H1 (cell line): Measurements from ENCODE around the gene C19orf44. TPM values are rescaled to one million over a fixed set of nuclear protein-coding genes. Genes with fewer than 3 reads are reported as not detected.
"Not testable (repeated sequence)": the region's sequence is repeated elsewhere in the genome, so short reads cannot be mapped to it uniquely, and the experiment has no call there.

ENCODE experiments used
- CTCF ChIA-PET: fragments of 300-600 bp; sonication (Branson Sonifier 250); formaldehyde crosslinking; loops from one replicate; lab custom pipeline; 2021; ENCODE audit not compliant: partially characterized antibody; lab: Charles Lee
- POLR2A ChIA-PET: fragments of 300-600 bp; sonication (Branson Sonifier 250); formaldehyde crosslinking; loops from one replicate; lab custom pipeline; 2021; ENCODE audit warnings: inconsistent platforms; ENCODE audit not compliant: partially characterized antibody; lab: Charles Lee
- DNase-seq, 2 experiments: peaks; one replicate each; pipeline versions ENCODE4 v3.0.0 to v3.0.0-alpha.2; 2010 to 2022; ENCODE audit warnings: low spot score in 2 of 2, low read depth in 1 of 2, mixed read lengths in 1 of 2
- FAIRE-seq: peaks from 2 replicates; lab custom pipeline; 2011; peaks lifted over from hg19 to GRCh38; lab: Jason Lieb, UNC
- H2AFZ ChIP-seq: 2 replicates; pipeline ENCODE4 v1.8.1; 2012; ENCODE audit warnings: low read length, inconsistent platforms
- H2AK5ac ChIP-seq: 2 replicates; pipeline ENCODE4 v1.6.1; 2013; ENCODE audit warnings: low read depth, low read length
- H2BK120ac ChIP-seq: replicated peaks from 2 replicates; pipeline ENCODE3; 2013; ENCODE audit warnings: low read depth, low read length, inconsistent platforms
- H2BK12ac ChIP-seq: 2 replicates; pipeline ENCODE4 v1.6.1; 2013; ENCODE audit warnings: low read depth, low read length
- H2BK15ac ChIP-seq: 2 replicates; pipeline ENCODE4 v1.6.1; 2013; ENCODE audit warnings: low read length
- H2BK20ac ChIP-seq: 2 replicates; pipeline ENCODE4 v1.6.1; 2013; ENCODE audit warnings: low read length
- H2BK5ac ChIP-seq: 2 replicates; pipeline ENCODE4 v1.6.1; 2013; ENCODE audit warnings: low read depth, low read length
- H3K14ac ChIP-seq: 2 replicates; pipeline ENCODE4 v1.6.1; 2013; ENCODE audit warnings: inconsistent platforms; ENCODE audit not compliant: insufficient read length
- H3K18ac ChIP-seq: 2 replicates; pipeline ENCODE4 v1.6.1; 2013; ENCODE audit warnings: low read length; ENCODE audit errors: extremely low read depth
- H3K23ac ChIP-seq: 2 replicates; pipeline ENCODE4 v1.6.1; 2013; ENCODE audit warnings: inconsistent platforms; ENCODE audit not compliant: insufficient read length
- H3K23me2 ChIP-seq: 2 replicates; pipeline ENCODE4 v1.6.1; 2013; ENCODE audit warnings: low read depth, low read length
- H3K27ac ChIP-seq: 2 replicates; pipeline ENCODE4 v1.6.1; 2011; ENCODE audit warnings: low read depth, low read length, inconsistent platforms
- H3K27me3 ChIP-seq, 4 experiments: replicated peaks in 1 of 4; 1 replicate in 1 of 4; 2 replicates in 3 of 4; pipeline versions ENCODE4 v1.6.1 to v1.8.1; 2011 to 2013; ENCODE audit warnings: low read length in 3 of 4, mild to moderate bottlenecking in 3 of 4, inconsistent platforms in 2 of 4, mixed read lengths in 2 of 4, moderate library complexity in 1 of 4; ENCODE audit not compliant: control insufficient read depth in 3 of 4, insufficient read depth in 3 of 4; ENCODE audit errors: extremely low read depth in 1 of 4
- H3K36me3 ChIP-seq, 4 experiments: 2 replicates each; pipeline versions ENCODE4 v1.6.1 to v1.8.1; 2011 to 2013; ENCODE audit warnings: mild to moderate bottlenecking in 4 of 4, low read length in 3 of 4, moderate library complexity in 2 of 4, control low read depth in 1 of 4, inconsistent platforms in 1 of 4; ENCODE audit not compliant: insufficient read depth in 4 of 4, control insufficient read depth in 2 of 4
- H3K4ac ChIP-seq: replicated peaks from 2 replicates; pipeline ENCODE3; 2013; ENCODE audit warnings: low read length, low read depth, mixed read lengths, inconsistent platforms; ENCODE audit not compliant: insufficient read length
- H3K4me1 ChIP-seq, 4 experiments: replicated peaks in 1 of 4; 1 replicate in 1 of 4; 2 replicates in 3 of 4; pipeline versions ENCODE4 v1.6.1 to v1.8.1; 2011 to 2013; ENCODE audit warnings: low read length in 3 of 4, inconsistent platforms in 2 of 4, mixed read lengths in 1 of 4; ENCODE audit not compliant: insufficient read depth in 4 of 4, control insufficient read depth in 3 of 4
- H3K4me2 ChIP-seq, 2 experiments: 2 replicates each; pipeline versions ENCODE4 v1.6.1 to v1.8.1; 2011 to 2013; ENCODE audit warnings: low read depth in 2 of 2, low read length in 2 of 2, control low read depth in 1 of 2, inconsistent platforms in 1 of 2, mild to moderate bottlenecking in 1 of 2; ENCODE audit not compliant: insufficient read depth in 1 of 2
- H3K4me3 ChIP-seq, 4 experiments: fragments of 200-600, 300-600 bp in 1 of 4; sonication (generic), shearing (Covaris generic), sonication (Bioruptor Twin) in 1 of 4; 2 replicates each; pipeline versions ENCODE4 v1.5.1 to v1.8.1; 2011 to 2016; ENCODE audit warnings: low read length in 4 of 4, low read depth in 3 of 4, control low read depth in 2 of 4, inconsistent platforms in 2 of 4, mild to moderate bottlenecking in 2 of 4, mixed read lengths in 1 of 4, moderate library complexity in 1 of 4; ENCODE audit not compliant: insufficient read depth in 2 of 4; ENCODE audit errors: extremely low read depth in 1 of 4
- H3K56ac ChIP-seq: replicated peaks from 2 replicates; pipeline ENCODE3; 2013; ENCODE audit warnings: low read depth, mild to moderate bottlenecking, mixed read lengths, low read length, inconsistent platforms; ENCODE audit not compliant: insufficient read length
- H3K79me1 ChIP-seq: 2 replicates; pipeline ENCODE4 v1.6.1; 2013; ENCODE audit warnings: low read depth, low read length, control low read depth
- H3K79me2 ChIP-seq, 2 experiments: 2 replicates each; pipeline versions ENCODE4 v1.6.1 to v1.8.1; 2012 to 2013; ENCODE audit warnings: low read length in 2 of 2, mild to moderate bottlenecking in 2 of 2, inconsistent platforms in 1 of 2; ENCODE audit not compliant: insufficient read depth in 2 of 2, control insufficient read depth in 1 of 2
- H3K9ac ChIP-seq, 4 experiments: replicated peaks in 1 of 4; 1 replicate in 1 of 4; 2 replicates in 3 of 4; pipeline versions ENCODE4 v1.6.1 to v1.8.1; 2011 to 2013; ENCODE audit warnings: low read depth in 3 of 4, low read length in 3 of 4, control low read depth in 2 of 4, mild to moderate bottlenecking in 2 of 4, moderate library complexity in 2 of 4, inconsistent platforms in 1 of 4; ENCODE audit errors: extremely low read depth in 1 of 4
- H3K9me3 ChIP-seq, 2 experiments: 2 replicates each; pipeline versions ENCODE4 v1.6.1 to v1.8.1; 2012 to 2013; ENCODE audit warnings: mild to moderate bottlenecking in 2 of 2, moderate library complexity in 2 of 2, control low read depth in 1 of 2, inconsistent platforms in 1 of 2, low read depth in 1 of 2, low read length in 1 of 2, mixed read lengths in 1 of 2; ENCODE audit not compliant: insufficient read depth in 2 of 2
- H4K20me1 ChIP-seq, 2 experiments: replicated peaks in 1 of 2; 2 replicates each; pipeline versions ENCODE3 to v1.8.1; 2011 to 2013; ENCODE audit warnings: inconsistent platforms in 2 of 2, low read length in 2 of 2, mild to moderate bottlenecking in 1 of 2; ENCODE audit not compliant: insufficient read depth in 2 of 2, control insufficient read depth in 1 of 2
- H4K5ac ChIP-seq: 2 replicates; pipeline ENCODE4 v1.6.1; 2013; ENCODE audit warnings: low read length, low read depth, mixed read lengths, inconsistent platforms; ENCODE audit not compliant: insufficient read length
- H4K8ac ChIP-seq: 2 replicates; pipeline ENCODE4 v1.8.0; 2013; ENCODE audit warnings: mild to moderate bottlenecking, moderate library complexity, low read length, inconsistent platforms; ENCODE audit not compliant: insufficient read depth; ENCODE audit errors: extremely low read depth
- H4K91ac ChIP-seq: replicated peaks from 2 replicates; pipeline ENCODE3; 2013; ENCODE audit warnings: low read length, mixed read lengths, inconsistent platforms; ENCODE audit not compliant: insufficient read length
- WGBS, 2 experiments: shearing (Covaris generic) in 1 of 2; methylation state at CpG; one replicate each; pipeline versions ENCODE4 v1.1.6 to v1.1.7; 2013 to 2015; ENCODE audit warnings: low lambda C conversion rate in 2 of 2, mixed read lengths in 2 of 2, inconsistent platforms in 1 of 2, low coverage in 1 of 2, missing lambda C conversion rate in 1 of 2; ENCODE audit not compliant: insufficient replicate concordance in 2 of 2, insufficient coverage in 1 of 2, insufficient read length in 1 of 2; ENCODE audit errors: extremely low coverage in 1 of 2, missing lambda C conversion rate in 1 of 2; 5-methylcytosine and 5-hydroxymethylcytosine counted together
- polyA plus RNA-seq, 7 experiments: library from polyadenylated mRNA; depleted of rRNA in 3 of 7; stranded (reverse) in 5 of 7; unstranded in 2 of 7; fragments of >200 nt in 5 of 7; fragments of 200-250 nt in 2 of 7; gene quantifications; 1 replicate in 5 of 7; 2 replicates in 1 of 7; 4 replicates in 1 of 7; pipeline versions ENCODE4 v1.2.1 to v1.2.3, GENCODE V29; 2011 to 2013; ENCODE audit warnings: missing spikeins in 2 of 7, mixed read lengths in 2 of 7
- total RNA-seq: library from RNA; stranded (reverse); fragmentation: NEBNext Ultra II Directional; extraction: Animal tissue kit (Norgen Biotek cat#: 25700); gene quantifications from 2 replicates; pipeline ENCODE4 v1.2.1, GENCODE V29; 2021

C19orf44 gene
- total and polyA plus RNA-seq, 2 of the 8 experiments (the other 6 are each of a cell fraction or from before 2014, with no cell fraction given) = 2.1 to 4.5 TPM

DNA sequence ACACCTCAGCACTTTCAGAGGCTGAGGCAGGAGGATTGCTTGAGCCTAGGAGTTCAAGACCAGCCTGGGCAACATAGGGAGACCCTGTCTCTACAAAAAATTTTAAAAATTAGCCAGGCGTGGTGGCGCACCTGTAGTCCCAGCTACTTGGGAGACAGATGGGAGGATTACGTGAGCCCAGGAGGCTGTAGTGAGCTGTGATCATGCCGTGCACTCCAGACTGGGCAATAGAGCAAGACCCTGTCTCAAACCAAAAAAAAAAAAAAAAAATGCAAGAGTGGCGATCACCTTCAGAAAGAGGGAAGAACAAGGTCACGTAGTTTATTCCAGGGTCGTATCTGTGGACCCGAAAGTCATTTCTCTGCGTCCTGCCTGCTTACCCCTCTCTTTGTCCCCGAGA, 16.4 kb downstream of the C19orf44 start:
- H2BK120ac ChIP-seq, H3K56ac ChIP-seq, H3K4ac ChIP-seq, H4K91ac ChIP-seq, H3K23me2 ChIP-seq, H3K9ac ChIP-seq, H2BK12ac ChIP-seq, H3K4me3 ChIP-seq, H3K4me2 ChIP-seq, DNase-seq, H3K18ac ChIP-seq, H2BK20ac ChIP-seq, H3K36me3 ChIP-seq, H4K5ac ChIP-seq, H2AK5ac ChIP-seq, H2BK5ac ChIP-seq, H2BK15ac ChIP-seq, H3K9me3 ChIP-seq, FAIRE-seq, H3K4me1 ChIP-seq, H3K79me2 ChIP-seq, H4K8ac ChIP-seq, H3K23ac ChIP-seq, H2AFZ ChIP-seq, H3K27me3 ChIP-seq, H3K27ac ChIP-seq, H3K14ac ChIP-seq, H3K79me1 ChIP-seq: not testable (repeated sequence)
- WGBS, 2 experiments = 90% methylated on average over 9 of the region's 10 CpGs; no CpG with 5 or more reads in 1 of the 2 experiments
- ChIA-PET CTCF (interaction anchor here (0.6 kb wide), 1 partner anchor 94 kb away, joined by 4 read pairs; no protein-coding TSS in a partner anchor), POLR2A (interaction anchor here (0.7 kb wide), 1 partner anchor 1497 kb away, joined by 3 read pairs; no protein-coding TSS in a partner anchor)
- peaks cover 2 to 12% of the 10 kb centered on the region in 2 experiments for H4K20me1 ChIP-seq
